GM12878 (cell line): Measurements from ENCODE around the gene NUP214. TPM values are rescaled to one million over a fixed set of nuclear protein-coding genes. Genes with fewer than 3 reads are reported as not detected.

Source experiments
- ATAC-seq: fragments of 200-7000 bp; cut with Tn5 transposase; 3 replicates; pipeline ENCODE4 v1.9.1; 2020; ENCODE audit warnings: mild to moderate bottlenecking, moderate library complexity
- BruUV-seq: library from RNA; stranded (reverse); fragments of 400-500 nt; replicated peaks from 2 replicates; lab custom pipeline; 2021; lab: Mats Ljungman, UMichigan
- CTCF ChIA-PET: fragments of 300-600 bp; sonication (Branson Sonifier 250); formaldehyde crosslinking; extraction: SDS; loops from one replicate; lab custom pipeline; 2021; ENCODE audit warnings: inconsistent platforms; lab: Yijun Ruan, JAX
- POLR2A ChIA-PET: fragments of 350-600 bp; formaldehyde crosslinking; extraction: SDS; loops from one replicate; lab custom pipeline; 2021; ENCODE audit warnings: inconsistent platforms; lab: Charles Lee
- RAD21 ChIA-PET: fragments of 300-600 bp; sonication (Branson Sonifier 250); formaldehyde crosslinking; loops from one replicate; lab custom pipeline; 2023; ENCODE audit warnings: antibody characterized with exemption; ENCODE audit not compliant: unreplicated experiment; lab: Charles Lee
- SMC1A ChIA-PET: fragments of 300-600 bp; sonication (Branson Sonifier 250); formaldehyde crosslinking; loops from one replicate; lab custom pipeline; 2023; ENCODE audit not compliant: unreplicated experiment, uncharacterized antibody; lab: Charles Lee
- DNase-seq: peaks from one replicate; pipeline ENCODE4 v3.0.0-alpha.2; 2011; ENCODE audit warnings: low read depth, low spot score
- FAIRE-seq: peaks from 3 replicates; lab custom pipeline; 2011; peaks lifted over from hg19 to GRCh38; lab: Jason Lieb, UNC
- H2AFZ ChIP-seq: 2 replicates; pipeline ENCODE4 v1.6.0; 2011; ENCODE audit warnings: low read depth, low read length, control low read depth; ENCODE audit not compliant: control insufficient read depth
- H3K27ac ChIP-seq: 2 replicates; pipeline ENCODE4 v1.5.1; 2011; ENCODE audit warnings: control low read depth; ENCODE audit not compliant: control insufficient read depth, insufficient read depth
- H3K27me3 ChIP-seq, 2 experiments: replicated peaks in 1 of 2; 2 replicates each; pipeline versions ENCODE4 v1.6.0 to v1.6.1; 2011; ENCODE audit warnings: low read length in 1 of 2; ENCODE audit not compliant: control insufficient read depth in 2 of 2, insufficient read depth in 2 of 2
- H3K36me3 ChIP-seq, 2 experiments: 2 replicates each; pipeline ENCODE4 v1.5.1; 2011; ENCODE audit warnings: low read length in 1 of 2; ENCODE audit not compliant: control insufficient read depth in 2 of 2, insufficient read depth in 2 of 2
- H3K4me1 ChIP-seq: 2 replicates; pipeline ENCODE4 v1.6.1; 2011; ENCODE audit warnings: mild to moderate bottlenecking, low read length, moderate library complexity, mixed read lengths; ENCODE audit not compliant: control insufficient read depth, insufficient read depth
- H3K4me2 ChIP-seq: 2 replicates; pipeline ENCODE4 v1.6.0; 2011; ENCODE audit warnings: control low read depth; ENCODE audit not compliant: control insufficient read depth, insufficient read depth
- H3K4me3 ChIP-seq: fragments of 200-600 bp; sonication (generic); 2 replicates; pipeline ENCODE4 v1.5.1; 2016
- H3K79me2 ChIP-seq: 2 replicates; pipeline ENCODE4 v1.6.0; 2011; ENCODE audit warnings: low read length; ENCODE audit not compliant: control insufficient read depth, insufficient read depth
- H3K9ac ChIP-seq: 2 replicates; pipeline ENCODE4 v1.8.0; 2011; ENCODE audit warnings: low read length, control low read depth, mixed read lengths; ENCODE audit not compliant: control insufficient read depth, insufficient read depth
- H3K9me3 ChIP-seq: replicated peaks from 3 replicates; pipeline ENCODE4 v1.5.1; 2011; ENCODE audit warnings: mild to moderate bottlenecking, low read length; ENCODE audit not compliant: control insufficient read depth, insufficient read depth
- H4K20me1 ChIP-seq: 2 replicates; pipeline ENCODE4 v1.6.0; 2011; ENCODE audit not compliant: control insufficient read depth, insufficient read depth
- CBFB ChIP-seq: IDR thresholded peaks from 2 replicates; pipeline ENCODE4 v1.6.1; 2016; ENCODE audit warnings: antibody characterized with exemption, low read depth
- IRF5 ChIP-seq: fragments of 450-650 bp; IDR thresholded peaks from 2 replicates; pipeline ENCODE4 v1.6.1; 2017; ENCODE audit warnings: borderline replicate concordance
- JUND ChIP-seq: IDR thresholded peaks from 2 replicates; pipeline ENCODE4 v1.6.1; 2012; ENCODE audit warnings: low read depth, mild to moderate bottlenecking, low read length, improper control_type of control experiment, moderate library complexity
- KAT2A ChIP-seq: conservative IDR thresholded peaks from 2 replicates; pipeline ENCODE4 v1.6.1; 2011; ENCODE audit warnings: low read depth, low read length; ENCODE audit not compliant: control insufficient read depth
- LARP7 ChIP-seq: fragments of 450-650 bp; IDR thresholded peaks from 2 replicates; pipeline ENCODE4 v1.6.1; 2017; ENCODE audit warnings: mild to moderate bottlenecking
- NRF1 ChIP-seq: conservative IDR thresholded peaks from 2 replicates; pipeline ENCODE4 v1.6.1; 2011; ENCODE audit warnings: mild to moderate bottlenecking, low read depth, low read length, improper control_type of control experiment
- PBX3 ChIP-seq: IDR thresholded peaks from 2 replicates; pipeline ENCODE4 v1.6.1; 2011; ENCODE audit warnings: mild to moderate bottlenecking, low read depth, low read length, moderate library complexity; ENCODE audit not compliant: insufficient replicate concordance
- POLR2AphosphoS2 ChIP-seq: IDR thresholded peaks from 2 replicates; pipeline ENCODE4 v1.6.1; 2011; ENCODE audit warnings: low read depth, mild to moderate bottlenecking, low read length, improper control_type of control experiment, moderate library complexity
- SREBF2 ChIP-seq: IDR thresholded peaks from 2 replicates; pipeline ENCODE4 v1.6.1; 2012; ENCODE audit warnings: mild to moderate bottlenecking, low read length
- TBL1XR1 ChIP-seq: IDR thresholded peaks from 2 replicates; pipeline ENCODE4 v1.6.1; 2012; ENCODE audit warnings: low read depth, low read length, improper control_type of control experiment
- ZSCAN29 ChIP-seq: fragments of 450-650 bp; IDR thresholded peaks from 2 replicates; pipeline ENCODE4 v1.6.1; 2017; ENCODE audit warnings: mild to moderate bottlenecking, moderate library complexity
- WGBS: methylation state at CpG from one replicate; pipeline ENCODE4 v1.1.6; 2016; ENCODE audit warnings: low lambda C conversion rate; ENCODE audit not compliant: insufficient replicate concordance, insufficient coverage; ENCODE audit errors: missing lambda C conversion rate; 5-methylcytosine and 5-hydroxymethylcytosine counted together
- in situ Hi-C: fragments of 300-500 bp; cut with MboI; formaldehyde crosslinking; loops from 9 replicates; pipeline ENCODE4 v1.14.3; 2018; ENCODE audit warnings: mixed read lengths
- intact Hi-C: fragments of 100-400 bp; cut with micrococcal nuclease; formaldehyde crosslinking; loops from one replicate; pipeline ENCODE4 v1.14.2; 2022; ENCODE audit not compliant: unreplicated experiment
- polyA plus RNA-seq, 11 experiments: library from polyadenylated mRNA; depleted of rRNA in 4 of 11; unstranded in 6 of 11; stranded (reverse) in 5 of 11; fragments of >200 nt; fragmentation: Nextera tagmentation in 4 of 11; fragmentation: Illumina TruSeq in 1 of 11; extraction: Ambion mirVana in 4 of 11; extraction: Trizol in 1 of 11; gene quantifications; 1 replicate in 1 of 11; 2 replicates in 10 of 11; pipeline versions ENCODE4 v1.2.1 to v1.2.3, GENCODE V29; 2011 to 2016; ENCODE audit warnings: inconsistent platforms in 2 of 11, missing spikeins in 2 of 11, low read depth in 1 of 11
- total RNA-seq, 4 experiments: library from RNA; depleted of rRNA in 3 of 4; stranded (reverse); fragments of >200 nt in 3 of 4; fragmentation: Illumina TruSeq in 1 of 4; extraction: Trizol in 1 of 4; gene quantifications; 2 replicates each; pipeline versions ENCODE4 v1.2.1 to v1.2.3, GENCODE V29; 2013 to 2021
- TF ChIP-seq, protein P1 (sequence below): IDR thresholded peaks from 2 replicates; pipeline ENCODE4 v1.6.1; 2012; ENCODE audit warnings: low read depth, low read length, improper control_type of control experiment

NUP214 gene
- total and polyA plus RNA-seq, 10 of the 15 experiments (the other 5 are each of a cell fraction or from before 2014, with no cell fraction given): 11.7 to 53.8 (median 17.6) TPM

DNA sequence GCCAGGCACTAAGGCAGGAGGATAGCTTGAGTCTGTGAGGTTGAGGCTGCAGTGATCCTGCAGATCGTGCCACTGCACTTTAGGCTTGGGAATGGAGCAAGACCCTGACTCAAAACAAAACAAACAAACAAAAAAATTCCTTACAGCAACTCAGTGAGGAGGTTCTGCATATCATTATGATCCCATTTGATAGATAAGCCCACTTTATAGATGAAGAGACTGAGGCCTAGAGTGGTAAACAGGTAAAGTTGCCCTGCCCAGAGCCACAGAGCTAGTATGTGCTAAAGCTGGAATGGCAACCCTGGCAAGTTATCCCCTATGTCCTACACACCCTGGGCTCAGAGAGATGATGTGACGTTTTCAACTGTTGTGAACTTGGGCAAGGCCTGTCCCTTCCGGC, 21.9 kb upstream of the NUP214 start:
- Histone ChIP-seq H3K9me3 (no peaks in the 10 kb centered on the region), H3K79me2 (no peaks in the 10 kb centered on the region), H3K36me3 (no peaks in the 10 kb centered on the region), H3K4me2 (no peak overlapping the region), H3K27me3 (0 out of 4 replicates have a peak, but pooled peaks cover 0 to 2% of the 10 kb centered on the region in 2 experiments), H3K4me1 (no peaks in the 10 kb centered on the region; the same call in 1 of the 2 replicates), H3K9ac (no peak overlapping the region), H3K4me3 (no peak overlapping the region), H4K20me1 (no peaks in the 10 kb centered on the region), H3K27ac (no peak overlapping the region), H2AFZ (no peak overlapping the region)
- ATAC-seq (no peak), FAIRE-seq (no peak), DNase-seq (no peak)
- BruUV-seq: no TSS peak
- POLR2A ChIA-PET: no interaction called here
- in situ Hi-C loops (no loop called here), intact Hi-C loops (no loop called here)
- WGBS: 35% methylated on average over 3 of the region's 3 CpGs
- CTCF ChIA-PET: interaction anchor here (0.5 kb wide), 1 partner anchor 887 kb away, joined by 3 read pairs; no protein-coding TSS in a partner anchor
- SMC1A ChIA-PET: no interaction called here
- no peak for TF ChIP-seq JUND
- no peak for TF ChIP-seq POLR2AphosphoS2
- TF ChIP-seq ZSCAN29: no peak
- no peak for TF ChIP-seq TBL1XR1
- no peak for TF ChIP-seq KAT2A
- no peak for TF ChIP-seq LARP7
- no peak for TF ChIP-seq NRF1
- TF ChIP-seq, protein P1, sequence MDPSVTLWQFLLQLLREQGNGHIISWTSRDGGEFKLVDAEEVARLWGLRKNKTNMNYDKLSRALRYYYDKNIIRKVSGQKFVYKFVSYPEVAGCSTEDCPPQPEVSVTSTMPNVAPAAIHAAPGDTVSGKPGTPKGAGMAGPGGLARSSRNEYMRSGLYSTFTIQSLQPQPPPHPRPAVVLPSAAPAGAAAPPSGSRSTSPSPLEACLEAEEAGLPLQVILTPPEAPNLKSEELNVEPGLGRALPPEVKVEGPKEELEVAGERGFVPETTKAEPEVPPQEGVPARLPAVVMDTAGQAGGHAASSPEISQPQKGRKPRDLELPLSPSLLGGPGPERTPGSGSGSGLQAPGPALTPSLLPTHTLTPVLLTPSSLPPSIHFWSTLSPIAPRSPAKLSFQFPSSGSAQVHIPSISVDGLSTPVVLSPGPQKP: no peak
- no peak for TF ChIP-seq PBX3
- no peak for TF ChIP-seq IRF5
- TF ChIP-seq SREBF2: no peak
- TF ChIP-seq CBFB: no peak
- RAD21 ChIA-PET: no interaction called here
